HFF-Myc (cell line): ENCODE results near the gene NIP7.

Experiments
- DNase-seq: peaks from one replicate; pipeline ENCODE4 v3.0.0-alpha.2; 2011; ENCODE audit warnings: low read depth; ENCODE audit errors: extremely low read depth
- H3K4me3 ChIP-seq: replicated peaks from 2 replicates; pipeline ENCODE4 v1.5.1; 2011; ENCODE audit warnings: low read depth, mild to moderate bottlenecking, control low read depth, low read length
- TF ChIP-seq, protein P1 (sequence below): IDR thresholded peaks from 2 replicates; pipeline ENCODE4 v1.5.1; 2012; ENCODE audit warnings: mild to moderate bottlenecking, low read depth, low read length, control low read depth; ENCODE audit errors: missing control alignments

The NIP7 gene

DNA sequence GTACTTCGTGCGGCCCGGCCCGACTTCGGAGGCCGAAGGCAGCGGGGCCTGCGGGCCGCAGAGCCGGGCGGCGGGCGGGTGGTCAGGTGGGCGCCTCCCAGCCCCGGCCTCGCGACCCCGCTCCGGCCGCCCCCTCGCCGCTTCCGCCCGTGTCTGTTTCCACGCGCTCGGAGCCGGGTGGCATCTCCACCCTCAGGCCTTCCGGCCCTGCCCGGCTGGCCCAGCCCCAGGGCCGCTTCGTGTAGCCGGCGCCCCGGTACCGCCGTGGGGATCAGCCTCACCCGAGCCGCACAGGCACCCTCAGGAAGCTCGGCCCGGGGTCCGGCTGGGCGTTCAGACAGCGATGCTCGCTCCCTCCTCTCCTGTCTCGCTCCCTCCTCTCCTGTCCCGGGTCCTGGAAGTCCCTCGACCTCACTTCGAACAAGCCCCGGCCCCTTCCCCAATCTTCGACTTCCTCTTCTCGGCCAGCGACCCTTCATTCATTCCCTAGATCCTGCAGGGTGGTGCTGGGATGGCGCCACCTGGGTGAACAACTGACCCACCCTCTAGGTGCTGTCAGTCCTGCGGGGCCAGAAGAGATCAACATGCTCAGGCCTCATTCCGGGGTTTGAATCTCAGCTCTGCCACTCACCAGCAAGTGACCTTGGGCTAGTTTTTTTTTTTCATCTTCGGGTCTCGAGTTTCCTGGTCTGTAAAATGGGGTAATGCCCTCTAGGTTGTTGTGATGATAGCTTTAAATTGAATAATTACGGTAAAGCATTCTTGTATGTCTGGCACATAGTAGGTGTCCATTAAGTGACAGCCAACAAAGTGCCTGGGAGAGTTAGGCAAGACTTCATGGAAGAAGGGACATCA is 27.8 kb upstream of the NIP7 start:
- H3K4me3 ChIP-seq = peak overlapping the region; percentile 85
- no peak for DNase-seq
- TF ChIP-seq, protein P1, sequence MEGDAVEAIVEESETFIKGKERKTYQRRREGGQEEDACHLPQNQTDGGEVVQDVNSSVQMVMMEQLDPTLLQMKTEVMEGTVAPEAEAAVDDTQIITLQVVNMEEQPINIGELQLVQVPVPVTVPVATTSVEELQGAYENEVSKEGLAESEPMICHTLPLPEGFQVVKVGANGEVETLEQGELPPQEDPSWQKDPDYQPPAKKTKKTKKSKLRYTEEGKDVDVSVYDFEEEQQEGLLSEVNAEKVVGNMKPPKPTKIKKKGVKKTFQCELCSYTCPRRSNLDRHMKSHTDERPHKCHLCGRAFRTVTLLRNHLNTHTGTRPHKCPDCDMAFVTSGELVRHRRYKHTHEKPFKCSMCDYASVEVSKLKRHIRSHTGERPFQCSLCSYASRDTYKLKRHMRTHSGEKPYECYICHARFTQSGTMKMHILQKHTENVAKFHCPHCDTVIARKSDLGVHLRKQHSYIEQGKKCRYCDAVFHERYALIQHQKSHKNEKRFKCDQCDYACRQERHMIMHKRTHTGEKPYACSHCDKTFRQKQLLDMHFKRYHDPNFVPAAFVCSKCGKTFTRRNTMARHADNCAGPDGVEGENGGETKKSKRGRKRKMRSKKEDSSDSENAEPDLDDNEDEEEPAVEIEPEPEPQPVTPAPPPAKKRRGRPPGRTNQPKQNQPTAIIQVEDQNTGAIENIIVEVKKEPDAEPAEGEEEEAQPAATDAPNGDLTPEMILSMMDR = no peak

DNA sequence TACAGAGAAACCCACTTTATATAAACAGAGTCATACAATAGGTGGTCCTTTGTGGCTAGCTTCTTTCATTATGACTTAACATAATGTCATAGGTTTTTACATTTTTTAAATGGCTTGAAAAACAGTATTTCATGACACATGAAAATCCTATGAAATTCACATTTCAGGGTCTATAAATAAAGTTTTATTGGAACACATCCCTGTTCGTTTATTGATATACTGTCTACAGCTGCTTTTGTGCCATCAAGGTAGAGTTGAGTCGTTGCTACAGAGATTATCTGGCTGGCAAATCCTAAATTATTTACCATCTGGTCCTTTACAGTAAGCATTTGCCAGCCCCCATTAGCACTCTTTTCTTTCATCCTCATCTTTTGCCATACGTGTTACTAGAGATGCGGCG is 26.1 kb upstream of the NIP7 start:
- TF ChIP-seq, protein P1 = no peak
- DNase-seq = no peak

DNA sequence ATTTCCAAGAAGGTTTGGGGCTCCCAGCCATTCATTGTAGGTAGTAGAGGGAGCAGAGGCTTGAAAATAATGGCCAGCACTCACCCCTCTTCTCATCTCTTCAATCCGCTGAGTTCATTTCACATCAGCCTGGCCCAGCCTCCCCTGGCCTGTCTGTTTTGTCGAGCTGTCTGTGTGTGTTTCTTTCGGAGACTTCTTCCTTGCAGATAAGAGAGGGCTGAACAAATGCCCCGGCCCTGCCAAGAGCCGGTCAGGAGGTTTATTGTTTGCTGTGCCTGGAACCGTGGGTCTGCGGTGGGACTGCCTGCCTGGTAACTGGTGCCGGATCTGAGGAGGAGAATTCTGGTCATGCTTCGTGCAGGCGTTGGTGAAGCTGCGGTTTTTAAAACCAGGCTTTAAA is 25.0 kb upstream of the NIP7 start:
- no peak overlapping the region for H3K4me3 ChIP-seq
- no peak for DNase-seq
- TF ChIP-seq, protein P1 = no peak

More for the DNA sequence above, 26.1 kb upstream of the NIP7 start:
- H3K4me3 ChIP-seq = no peak overlapping the region

DNA sequence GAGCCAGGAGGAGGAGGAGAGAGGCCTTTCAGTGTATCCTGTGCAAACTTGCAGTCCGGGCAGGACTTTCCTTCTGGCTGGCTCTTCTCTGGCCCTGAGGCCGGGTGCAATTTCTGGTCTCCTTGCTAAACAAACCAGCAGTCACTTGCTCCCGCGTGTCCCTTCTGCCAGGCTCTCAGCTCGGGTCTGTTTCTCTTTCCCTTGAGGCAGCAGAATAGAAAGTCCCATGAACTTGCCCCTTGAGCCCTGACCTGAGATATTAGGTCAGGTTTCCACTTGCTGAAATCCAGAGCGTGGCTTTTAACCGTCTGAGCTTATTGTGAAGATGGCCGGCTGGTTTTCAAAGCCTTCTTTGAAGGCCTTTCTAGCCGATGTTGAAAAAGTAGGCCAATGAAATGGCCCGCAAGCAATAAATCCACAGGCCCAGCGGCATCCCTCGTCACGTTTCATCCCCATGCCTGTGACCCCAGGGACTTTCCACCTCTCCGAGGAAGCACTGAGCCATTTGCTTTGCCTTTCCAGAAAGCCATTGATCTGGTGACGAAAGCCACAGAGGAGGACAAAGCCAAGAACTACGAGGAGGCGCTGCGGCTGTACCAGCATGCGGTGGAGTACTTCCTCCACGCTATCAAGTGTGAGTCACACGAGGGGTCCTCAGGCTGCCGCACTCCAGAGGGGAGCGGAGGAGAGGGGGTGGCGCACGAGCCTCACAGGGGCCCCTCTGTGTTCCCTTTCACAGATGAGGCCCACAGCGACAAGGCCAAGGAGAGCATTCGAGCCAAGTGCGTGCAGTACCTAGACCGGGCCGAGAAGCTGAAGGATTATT is 23.9 kb upstream of the NIP7 start:
- H3K4me3 ChIP-seq = no peak overlapping the region
- DNase-seq = no peak
- TF ChIP-seq, protein P1 = no peak

DNA sequence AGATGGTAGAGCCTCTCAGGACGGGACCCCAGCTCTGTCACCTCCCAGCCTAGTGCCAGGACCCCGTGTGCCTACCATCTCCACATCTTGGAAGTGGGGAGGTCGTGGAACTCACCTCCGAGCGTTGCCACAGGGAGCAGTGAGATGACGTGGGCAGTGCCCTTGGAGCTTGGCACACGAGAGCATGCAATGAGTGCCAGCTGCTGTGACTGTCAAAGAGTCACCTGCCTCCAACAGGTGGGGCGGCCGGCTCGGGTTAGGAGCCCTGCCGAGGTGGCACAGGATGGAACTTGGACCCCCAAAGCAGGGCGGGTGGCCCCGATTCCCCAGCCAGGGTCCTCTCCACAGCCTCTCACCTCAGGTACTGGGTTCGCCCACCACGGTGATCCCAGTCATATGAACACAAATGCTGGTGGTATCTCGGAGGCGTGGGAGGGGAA is 23.0 kb upstream of the NIP7 start:
- TF ChIP-seq, protein P1 = no peak
- no peak for DNase-seq
- H3K4me3 ChIP-seq = no peak overlapping the region

DNA sequence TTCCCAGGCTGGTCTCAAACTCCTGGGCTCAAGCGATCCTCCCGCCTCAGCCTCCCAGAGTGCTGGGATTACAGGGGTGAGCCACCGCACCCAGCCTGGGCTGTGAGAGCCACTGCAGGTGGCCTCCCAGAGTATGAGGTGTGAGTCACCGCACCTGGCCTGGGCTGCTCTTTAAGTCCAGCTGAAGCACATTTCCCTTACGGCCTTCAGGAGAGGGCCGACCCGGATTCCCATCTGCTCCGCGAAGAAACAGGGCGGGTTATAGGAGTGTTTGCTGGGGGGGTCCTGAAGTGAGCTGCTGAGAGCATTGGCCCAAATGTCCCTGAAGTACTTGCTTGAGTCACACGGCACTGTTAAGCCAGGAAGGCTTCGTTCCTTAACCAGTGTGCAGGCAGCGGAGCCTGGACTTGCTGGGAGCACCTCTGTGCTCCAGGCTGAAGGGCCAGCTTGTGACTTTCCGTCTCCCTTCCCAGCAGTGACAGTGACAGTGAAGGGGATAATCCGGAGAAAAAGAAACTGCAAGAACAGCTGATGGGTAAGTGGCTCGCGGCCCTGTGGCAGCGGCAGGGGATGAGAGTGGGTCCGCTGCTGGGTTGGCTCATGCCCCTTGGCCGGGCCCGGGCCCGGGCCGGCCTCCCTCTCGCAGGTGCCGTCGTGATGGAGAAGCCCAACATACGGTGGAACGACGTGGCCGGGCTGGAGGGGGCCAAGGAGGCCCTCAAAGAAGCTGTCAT is 21.2 kb upstream of the NIP7 start:
- TF ChIP-seq, protein P1 = no peak
- DNase-seq = no peak
- H3K4me3 ChIP-seq = no peak overlapping the region
